ENCODE results near the gene LEMD3. TPM values are rescaled to one million over a fixed set of nuclear protein-coding genes. Genes with fewer than 3 reads are reported as not detected.
"Not testable (repeated sequence)": the region's sequence is repeated elsewhere in the genome, so short reads cannot be mapped to it uniquely, and the experiment has no call there.

Gene LEMD3
- total RNA-seq, 1 donor from 2014 or later: 13.5 TPM

GRCh38 chr12:65279369-65280112, 110.2 kb downstream of the LEMD3 start:
- Histone ChIP-seq H3K9me3 (replicated peaks) (no peaks in the 10 kb centered on the region), H3K27ac (replicated peaks) (peak overlapping the region; percentile 95), H3K4me3 (peak overlapping the region; percentile 94), H3K36me3 (peaks cover 2% of the 10 kb centered on the region), H3K4me1 (peaks cover 67% of the 10 kb centered on the region), H3K27me3 (ENCODE audit: low read depth) (no peaks in the 10 kb centered on the region)
- TF ChIP-seq CTCF (IDR thresholded peaks at IDR 0.05; ENCODE audit: borderline replicate concordance): no peak
- peak; percentile 33 for DNase-seq
- intact Hi-C loops (cut with micrococcal nuclease): no loop called here

GRCh38 chr12:65280306-65280705, 110.9 kb downstream of the LEMD3 start:
- DNase-seq: no peak
- Histone ChIP-seq H3K27me3 (ENCODE audit: low read depth) (no peaks in the 10 kb centered on the region), H3K36me3 (peaks cover 9% of the 10 kb centered on the region), H3K4me3 (peak overlapping the region; percentile 94), H3K27ac (replicated peaks) (no peak overlapping the region), H3K9me3 (replicated peaks) (no peaks in the 10 kb centered on the region), H3K4me1 (peaks cover 70% of the 10 kb centered on the region)
- TF ChIP-seq CTCF (IDR thresholded peaks at IDR 0.05; ENCODE audit: borderline replicate concordance): no peak
- intact Hi-C loops (cut with micrococcal nuclease): no loop called here

- H3K36me3 ChIP-seq: peaks cover 9% of the 10 kb centered on the region
- H3K9me3 ChIP-seq (replicated peaks): no peaks in the 10 kb centered on the region
- H3K4me3 ChIP-seq: no peak overlapping the region
- H3K27me3 ChIP-seq (ENCODE audit: low read depth): no peaks in the 10 kb centered on the region
- peaks cover 75% of the 10 kb centered on the region for H3K4me1 ChIP-seq
- DNase-seq: no peak
- intact Hi-C loops (cut with micrococcal nuclease): no loop called here
- no peak overlapping the region for H3K27ac ChIP-seq (replicated peaks)
- no peak for TF ChIP-seq CTCF (IDR thresholded peaks at IDR 0.05; ENCODE audit: borderline replicate concordance)
Observed at GRCh38 chr12:65282840-65283239, 113.5 kb downstream of the LEMD3 start.

- DNase-seq; H3K27me3 ChIP-seq (ENCODE audit: low read depth); intact Hi-C loops (cut with micrococcal nuclease); H3K27ac ChIP-seq (replicated peaks); H3K4me3 ChIP-seq; H3K36me3 ChIP-seq; H3K9me3 ChIP-seq (replicated peaks): not testable (repeated sequence)
- peaks cover 55% of the 10 kb centered on the region for H3K4me1 ChIP-seq
Observed at GRCh38 chr12:65285532-65285931, 116.1 kb downstream of the LEMD3 start.

GRCh38 chr12:65287426-65287825, 118.0 kb downstream of the LEMD3 start:
- DNase-seq: no peak
- Histone ChIP-seq H3K9me3 (replicated peaks) (no peaks in the 10 kb centered on the region), H3K4me3 (no peak overlapping the region), H3K27me3 (ENCODE audit: low read depth) (no peaks in the 10 kb centered on the region), H3K36me3 (peaks cover 9% of the 10 kb centered on the region), H3K4me1 (peaks cover 38% of the 10 kb centered on the region), H3K27ac (replicated peaks) (no peak overlapping the region)
- intact Hi-C loops (cut with micrococcal nuclease): no loop called here
- no peak for TF ChIP-seq CTCF (IDR thresholded peaks at IDR 0.05; ENCODE audit: borderline replicate concordance)

GRCh38 chr12:65292241-65292640, 122.9 kb downstream of the LEMD3 start:
- H3K36me3 ChIP-seq: peaks cover 3% of the 10 kb centered on the region
- H3K27me3 ChIP-seq (ENCODE audit: low read depth): no peaks in the 10 kb centered on the region
- peaks cover 51% of the 10 kb centered on the region for H3K4me1 ChIP-seq
- TF ChIP-seq CTCF (IDR thresholded peaks at IDR 0.05; ENCODE audit: borderline replicate concordance): no peak
- no peaks in the 10 kb centered on the region for H3K9me3 ChIP-seq (replicated peaks)
- intact Hi-C loops (cut with micrococcal nuclease): no loop called here
- no peak overlapping the region for H3K4me3 ChIP-seq
- no peak for DNase-seq
- H3K27ac ChIP-seq (replicated peaks): no peak overlapping the region

Measured in left ventricle myocardium inferior (tissue), 1 donor.